ENCODE data around the gene SLC35F4.

GRCh38 chr14:57656853-57657252, 209.0 kb downstream of the SLC35F4 start:
- TF ChIP-seq CTCF (IDR thresholded peaks at IDR 0.05) (no peak), POLR2AphosphoS5 (IDR thresholded peaks at IDR 0.05) (no peak), POLR2A (IDR thresholded peaks at IDR 0.05) (no peak), EP300 (IDR thresholded peaks at IDR 0.05) (no peak)

Data from upper lobe of left lung (tissue), 4 donors.